ENCODE measurements around the gene CREG2. TPM values are rescaled to one million over a fixed set of nuclear protein-coding genes. Genes with fewer than 3 reads are reported as not detected.

Gene CREG2
- total RNA-seq, 3 donors from 2014 or later, result under 0.01 TPM; not detected in 2

- peaks cover 4% of the 10 kb centered on the region in 2 donors for H3K4me1 ChIP-seq
- no peaks in the 10 kb centered on the region for H3K9me3 ChIP-seq
- no peak for DNase-seq (ENCODE audit: low spot score in 2 of 2)
- intact Hi-C loops (cut with DNase I; ENCODE audit: low total_unique reads), result no loop called here
- H3K27me3 ChIP-seq, result no peaks in the 10 kb centered on the region
- peak overlapping the region; percentile 58 to 67 for H3K27ac ChIP-seq
- TF ChIP-seq, protein P1, sequence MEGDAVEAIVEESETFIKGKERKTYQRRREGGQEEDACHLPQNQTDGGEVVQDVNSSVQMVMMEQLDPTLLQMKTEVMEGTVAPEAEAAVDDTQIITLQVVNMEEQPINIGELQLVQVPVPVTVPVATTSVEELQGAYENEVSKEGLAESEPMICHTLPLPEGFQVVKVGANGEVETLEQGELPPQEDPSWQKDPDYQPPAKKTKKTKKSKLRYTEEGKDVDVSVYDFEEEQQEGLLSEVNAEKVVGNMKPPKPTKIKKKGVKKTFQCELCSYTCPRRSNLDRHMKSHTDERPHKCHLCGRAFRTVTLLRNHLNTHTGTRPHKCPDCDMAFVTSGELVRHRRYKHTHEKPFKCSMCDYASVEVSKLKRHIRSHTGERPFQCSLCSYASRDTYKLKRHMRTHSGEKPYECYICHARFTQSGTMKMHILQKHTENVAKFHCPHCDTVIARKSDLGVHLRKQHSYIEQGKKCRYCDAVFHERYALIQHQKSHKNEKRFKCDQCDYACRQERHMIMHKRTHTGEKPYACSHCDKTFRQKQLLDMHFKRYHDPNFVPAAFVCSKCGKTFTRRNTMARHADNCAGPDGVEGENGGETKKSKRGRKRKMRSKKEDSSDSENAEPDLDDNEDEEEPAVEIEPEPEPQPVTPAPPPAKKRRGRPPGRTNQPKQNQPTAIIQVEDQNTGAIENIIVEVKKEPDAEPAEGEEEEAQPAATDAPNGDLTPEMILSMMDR (IDR thresholded peaks at IDR 0.05), result no peak
- TF ChIP-seq POLR2A (IDR thresholded peaks at IDR 0.05) (no peak), POLR2AphosphoS5 (IDR thresholded peaks at IDR 0.05) (no peak)
- H3K4me3 ChIP-seq, result no peak overlapping the region
- H3K36me3 ChIP-seq, result no peaks in the 10 kb centered on the region
These were observed 56.1 kb downstream of the CREG2 start for GRCh38 chr2:101331202-101331601.

GRCh38 chr2:101330253-101330933 is 56.9 kb downstream of the CREG2 start:
- peaks cover 4% of the 10 kb centered on the region in 2 donors for H3K4me1 ChIP-seq
- H3K27ac ChIP-seq, result peak overlapping the region; percentile 58 to 67
- TF ChIP-seq POLR2AphosphoS5 (IDR thresholded peaks at IDR 0.05) (no peak), POLR2A (IDR thresholded peaks at IDR 0.05) (no peak)
- TF ChIP-seq, protein P1 (IDR thresholded peaks at IDR 0.05), result no peak
- no peaks in the 10 kb centered on the region for H3K9me3 ChIP-seq
- no peaks in the 10 kb centered on the region for H3K36me3 ChIP-seq
- intact Hi-C loops (cut with DNase I; ENCODE audit: low total_unique reads), result no loop called here
- no peak overlapping the region for H3K4me3 ChIP-seq
- DNase-seq (ENCODE audit: low spot score in 2 of 2), result no peak
- H3K27me3 ChIP-seq, result no peaks in the 10 kb centered on the region

GRCh38 chr2:101329026-101329425 is 58.3 kb downstream of the CREG2 start:
- Histone ChIP-seq H3K4me3 (no peak overlapping the region), H3K4me1 (peaks cover 4% of the 10 kb centered on the region in 2 donors)
- TF ChIP-seq, protein P1 (IDR thresholded peaks at IDR 0.05), result no peak
- no peak for TF ChIP-seq POLR2A (IDR thresholded peaks at IDR 0.05)
- TF ChIP-seq POLR2AphosphoS5 (IDR thresholded peaks at IDR 0.05), result no peak

GRCh38 chr2:101328474-101329007 is 58.8 kb downstream of the CREG2 start:
- no peak for DNase-seq (ENCODE audit: low spot score in 2 of 2)
- TF ChIP-seq POLR2AphosphoS5 (IDR thresholded peaks at IDR 0.05), result peak in 1 of 3 donors; percentile 32
- TF ChIP-seq, protein P1 (IDR thresholded peaks at IDR 0.05), result no peak
- Histone ChIP-seq H3K27ac (peak overlapping the region; percentile 83 to 85), H3K9me3 (no peaks in the 10 kb centered on the region), H3K27me3 (no peaks in the 10 kb centered on the region), H3K36me3 (no peaks in the 10 kb centered on the region), H3K4me3 (no peak overlapping the region), H3K4me1 (peaks cover 4% of the 10 kb centered on the region in 2 donors)
- intact Hi-C loops (cut with DNase I; ENCODE audit: low total_unique reads), result no loop called here

More at GRCh38 chr2:101329026-101329425, 58.3 kb downstream of the CREG2 start:
- intact Hi-C loops (cut with DNase I; ENCODE audit: low total_unique reads), result no loop called here
- DNase-seq (ENCODE audit: low spot score in 2 of 2), result no peak
- Histone ChIP-seq H3K36me3 (no peaks in the 10 kb centered on the region), H3K27me3 (no peaks in the 10 kb centered on the region), H3K27ac (peak overlapping the region; percentile 56 to 83), H3K9me3 (no peaks in the 10 kb centered on the region)

GRCh38 chr2:101327863-101328394 is 59.4 kb downstream of the CREG2 start:
- Histone ChIP-seq H3K36me3 (no peaks in the 10 kb centered on the region), H3K9me3 (no peaks in the 10 kb centered on the region), H3K27ac (peak overlapping the region; percentile 83 to 85), H3K27me3 (no peaks in the 10 kb centered on the region), H3K4me1 (peaks cover 4% of the 10 kb centered on the region in 2 donors), H3K4me3 (peak overlapping the region in 1 of 3 donors; percentile 17)
- DNase-seq (ENCODE audit: low spot score in 2 of 2), result peak; percentile 78 to 82
- TF ChIP-seq, protein P1 (IDR thresholded peaks at IDR 0.05), result no peak
- TF ChIP-seq POLR2AphosphoS5 (IDR thresholded peaks at IDR 0.05) (peak; percentile 71 to 95 (median 94)), POLR2A (IDR thresholded peaks at IDR 0.05) (no peak)
- intact Hi-C loops (cut with DNase I; ENCODE audit: low total_unique reads), result no loop called here
